ENCODE measurements around the gene PTPN6. TPM values are rescaled to one million over a fixed set of nuclear protein-coding genes. Genes with fewer than 3 reads are reported as not detected.
A peak's percentile ranks its signal among the peaks of the same experiment; 100 is the strongest.

The PTPN6 gene
- total RNA-seq, 1 experiment from 2014 or later = 0.24 TPM

DNA sequence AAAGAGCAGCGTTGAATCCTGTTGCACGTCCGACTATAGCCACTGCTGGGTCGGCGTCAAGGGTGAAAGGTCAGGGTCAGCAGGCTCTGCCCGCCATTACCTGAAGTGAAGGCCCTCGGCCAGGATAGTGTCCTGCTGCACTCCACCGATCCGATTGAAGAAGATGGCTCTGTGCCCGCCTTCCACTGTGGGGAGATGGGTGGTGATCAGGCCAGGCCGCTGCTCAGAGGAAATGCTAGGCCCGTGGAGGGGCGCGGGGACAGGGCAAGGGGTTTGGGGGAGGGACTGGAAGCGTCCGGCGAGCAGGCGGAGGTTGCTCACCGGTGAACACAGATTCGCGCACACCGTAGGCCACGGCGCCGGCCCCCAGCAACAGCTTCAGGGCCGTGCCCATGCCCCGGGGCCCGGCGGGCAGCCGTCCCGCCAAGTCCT is 19.0 kb downstream of the PTPN6 start:
- DNase-seq (ENCODE audit: low read depth) = peak; percentile 3

DNA sequence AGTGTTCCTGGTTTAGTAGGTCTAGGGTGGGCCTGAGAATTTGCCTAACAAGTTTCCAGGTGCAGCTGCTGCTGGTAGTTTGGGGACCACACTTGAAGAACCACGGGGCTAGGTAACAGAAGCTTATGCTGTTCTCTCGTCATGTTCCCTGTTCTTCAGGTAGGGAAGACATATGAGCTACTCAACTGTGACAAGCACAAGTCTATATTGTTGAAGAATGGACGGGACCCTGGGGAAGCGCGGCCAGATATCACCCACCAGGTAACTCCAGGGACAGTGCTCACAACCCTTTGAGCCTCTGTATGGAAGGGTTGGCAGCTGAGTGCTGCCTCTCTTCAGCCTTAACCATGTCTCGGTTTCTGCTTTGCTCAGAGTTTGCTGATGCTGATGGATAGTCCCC is 23.0 kb downstream of the PTPN6 start:
- no peak for DNase-seq (ENCODE audit: low read depth)

DNA sequence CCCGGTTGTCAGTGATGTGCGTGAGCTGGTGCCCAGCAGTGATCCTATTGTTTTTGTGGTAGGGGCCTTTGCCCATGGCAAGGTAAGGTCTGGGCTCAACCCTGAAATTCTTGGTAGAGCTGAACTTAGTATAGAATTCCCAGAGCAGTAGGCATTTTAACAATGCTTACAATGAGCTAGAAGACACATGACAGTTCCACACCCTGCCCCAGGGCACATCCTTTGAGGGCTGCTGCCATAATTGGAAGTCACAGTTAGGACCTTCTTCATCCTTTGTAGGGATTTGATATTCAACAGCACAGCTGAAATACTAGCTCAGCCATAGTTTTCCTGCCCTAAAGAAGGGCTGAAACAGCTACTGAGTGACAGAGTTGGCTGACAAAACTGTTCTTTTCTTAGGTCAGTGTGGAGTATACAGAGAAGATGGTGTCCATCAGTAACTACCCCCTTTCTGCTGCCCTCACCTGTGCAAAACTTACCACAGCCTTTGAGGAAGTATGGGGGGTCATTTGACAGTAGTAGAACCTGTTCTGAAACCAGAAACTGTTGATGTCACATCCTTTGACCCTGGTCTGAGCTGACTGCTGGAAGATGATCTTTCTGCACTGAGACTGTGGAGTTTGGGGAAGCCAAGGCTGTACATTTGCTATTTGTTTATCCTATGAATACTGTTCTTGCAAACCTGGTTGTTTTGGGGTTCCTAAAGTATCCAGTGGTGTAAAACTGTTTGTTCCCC is 24.3 kb downstream of the PTPN6 start:
- no peak for DNase-seq (ENCODE audit: low read depth)

DNA sequence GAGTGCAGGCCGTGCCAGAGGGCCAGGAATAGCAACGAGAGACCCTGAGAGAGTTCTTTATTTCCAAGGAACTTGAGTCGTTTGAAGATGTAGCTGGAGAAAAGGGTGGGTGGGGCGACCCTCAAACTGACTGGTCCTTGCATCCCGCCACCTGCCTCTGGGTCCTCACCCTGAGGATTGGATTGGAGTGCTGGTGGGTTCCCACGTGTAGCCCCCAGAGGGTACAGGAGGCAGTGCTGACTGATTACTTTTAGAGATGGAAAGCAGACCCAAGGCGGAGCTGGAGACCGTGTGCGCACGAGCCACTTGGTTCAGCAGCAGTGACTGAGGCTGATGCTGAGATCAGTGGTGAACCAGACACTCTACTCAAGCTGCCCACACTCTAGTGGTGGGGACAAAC is 26.5 kb downstream of the PTPN6 start:
- no peak for DNase-seq (ENCODE audit: low read depth)

DNA sequence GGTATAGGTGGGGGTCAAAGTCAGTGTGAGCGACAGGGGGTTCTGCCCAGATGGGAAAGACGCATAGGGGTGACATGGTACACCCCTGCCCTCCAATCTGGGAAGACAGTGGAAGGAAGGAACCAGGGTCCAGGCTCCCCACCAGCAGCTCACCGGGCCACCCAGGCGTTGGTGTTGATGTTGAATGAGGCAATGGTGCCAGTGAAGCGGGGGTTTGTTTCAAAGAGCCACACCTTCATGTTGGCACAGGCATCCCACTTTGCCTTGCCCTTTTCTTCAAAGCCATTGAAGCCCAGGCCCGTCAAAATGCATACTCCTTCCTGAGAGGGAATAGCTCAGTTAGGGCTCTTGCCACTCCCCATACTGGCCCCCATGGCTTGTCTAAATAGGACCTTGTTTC is 27.0 kb downstream of the PTPN6 start:
- no peak for DNase-seq (ENCODE audit: low read depth)

DNA sequence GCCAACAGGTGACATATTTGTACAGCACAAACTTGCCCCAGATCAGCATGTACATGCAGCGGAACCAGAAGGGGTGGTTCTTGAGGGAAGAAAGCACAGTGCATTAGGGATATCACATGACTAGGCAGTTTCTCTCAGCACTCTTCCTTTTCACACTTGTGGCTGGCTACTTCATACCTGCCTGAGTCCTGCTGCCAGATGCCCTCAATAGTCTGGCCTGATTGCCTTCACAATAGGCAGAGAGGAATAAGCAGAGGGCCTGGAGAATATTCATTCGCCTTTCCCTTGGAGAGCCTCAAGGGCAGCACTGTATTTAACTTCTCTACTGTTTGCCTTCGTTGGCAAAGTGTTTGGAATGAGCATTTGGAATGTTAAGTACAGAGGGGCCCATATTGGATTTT is 27.5 kb downstream of the PTPN6 start:
- no peak for DNase-seq (ENCODE audit: low read depth)

DNA sequence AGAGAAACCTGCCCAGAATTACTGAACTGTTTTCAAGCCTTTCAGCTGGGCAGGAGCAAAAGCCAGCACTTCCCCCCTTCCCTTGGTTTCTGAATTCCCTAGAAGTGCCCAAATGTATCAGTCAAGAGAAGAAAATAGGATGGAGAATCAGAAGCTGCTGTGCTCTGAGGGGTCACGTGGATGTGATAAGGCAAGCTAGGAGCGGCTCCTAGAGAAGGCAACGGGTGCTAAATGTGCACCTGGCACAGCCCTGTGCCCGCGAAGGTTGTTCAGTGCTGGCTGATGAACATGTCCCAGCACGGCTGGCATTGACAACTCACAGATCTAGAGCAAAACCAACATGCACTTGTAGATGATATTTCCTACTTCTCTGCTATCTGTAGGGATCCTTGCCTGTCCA is 27.9 kb downstream of the PTPN6 start:
- DNase-seq (ENCODE audit: low read depth) = no peak

DNA sequence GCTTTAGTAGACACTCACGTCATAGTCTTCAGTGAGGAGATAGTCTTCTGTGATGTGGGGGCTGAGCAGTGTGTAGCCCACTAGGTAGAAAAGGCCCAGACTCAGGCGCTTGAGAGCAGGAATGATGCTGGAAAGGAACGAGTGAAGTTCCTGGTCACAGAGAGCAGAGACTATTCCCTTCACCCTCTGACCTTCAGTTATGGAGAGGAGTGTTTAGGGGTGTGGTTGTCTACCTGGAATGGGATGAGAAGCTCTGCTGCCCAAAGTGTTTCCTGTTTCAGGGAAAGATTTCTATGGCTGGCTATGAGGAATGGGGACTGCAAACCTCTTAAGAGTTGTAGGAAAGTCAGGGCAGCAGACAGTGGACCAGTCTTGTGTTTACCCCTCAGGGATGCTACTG is 28.3 kb downstream of the PTPN6 start:
- no peak for DNase-seq (ENCODE audit: low read depth)

DNA sequence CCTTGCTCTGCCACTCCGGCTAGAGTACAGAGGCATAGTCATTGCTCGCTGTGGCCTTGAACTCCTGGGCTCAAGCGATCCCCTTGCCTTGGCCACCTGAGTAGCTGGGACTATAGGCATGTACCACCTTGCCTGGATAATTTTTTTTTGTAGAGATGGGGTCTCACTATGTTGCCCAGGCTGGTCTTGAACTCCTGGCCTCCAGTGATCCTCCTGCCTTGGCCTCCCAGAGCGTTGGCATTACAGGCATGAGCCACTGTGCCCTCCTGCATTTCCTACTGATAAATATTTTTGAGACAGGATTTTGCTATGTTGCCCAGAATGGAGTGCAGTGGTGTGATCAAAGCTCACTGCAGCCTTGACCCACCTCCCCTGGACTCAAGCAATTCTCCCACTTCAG is 28.9 kb downstream of the PTPN6 start:
- DNase-seq (ENCODE audit: low read depth) = no peak

DNA sequence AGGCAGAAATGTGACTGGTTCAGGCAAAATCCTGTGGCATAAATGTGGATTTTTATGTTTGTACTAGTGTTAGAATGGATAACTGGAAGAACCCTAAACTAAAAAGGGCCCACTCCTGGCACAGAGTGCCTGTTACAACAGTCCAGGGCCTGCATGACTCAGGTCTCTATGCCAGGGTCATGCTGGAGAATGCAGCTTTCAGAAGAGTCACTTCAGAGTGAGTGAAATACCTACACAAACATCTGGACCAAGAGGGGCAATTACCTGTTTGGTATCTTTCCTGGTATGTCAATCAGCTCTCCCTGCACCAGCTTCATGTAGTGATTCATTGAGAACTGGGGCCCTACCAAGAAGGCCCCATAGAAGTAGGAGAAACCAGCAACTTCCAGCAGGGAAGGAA is 29.6 kb downstream of the PTPN6 start:
- DNase-seq (ENCODE audit: low read depth) = no peak

DNA sequence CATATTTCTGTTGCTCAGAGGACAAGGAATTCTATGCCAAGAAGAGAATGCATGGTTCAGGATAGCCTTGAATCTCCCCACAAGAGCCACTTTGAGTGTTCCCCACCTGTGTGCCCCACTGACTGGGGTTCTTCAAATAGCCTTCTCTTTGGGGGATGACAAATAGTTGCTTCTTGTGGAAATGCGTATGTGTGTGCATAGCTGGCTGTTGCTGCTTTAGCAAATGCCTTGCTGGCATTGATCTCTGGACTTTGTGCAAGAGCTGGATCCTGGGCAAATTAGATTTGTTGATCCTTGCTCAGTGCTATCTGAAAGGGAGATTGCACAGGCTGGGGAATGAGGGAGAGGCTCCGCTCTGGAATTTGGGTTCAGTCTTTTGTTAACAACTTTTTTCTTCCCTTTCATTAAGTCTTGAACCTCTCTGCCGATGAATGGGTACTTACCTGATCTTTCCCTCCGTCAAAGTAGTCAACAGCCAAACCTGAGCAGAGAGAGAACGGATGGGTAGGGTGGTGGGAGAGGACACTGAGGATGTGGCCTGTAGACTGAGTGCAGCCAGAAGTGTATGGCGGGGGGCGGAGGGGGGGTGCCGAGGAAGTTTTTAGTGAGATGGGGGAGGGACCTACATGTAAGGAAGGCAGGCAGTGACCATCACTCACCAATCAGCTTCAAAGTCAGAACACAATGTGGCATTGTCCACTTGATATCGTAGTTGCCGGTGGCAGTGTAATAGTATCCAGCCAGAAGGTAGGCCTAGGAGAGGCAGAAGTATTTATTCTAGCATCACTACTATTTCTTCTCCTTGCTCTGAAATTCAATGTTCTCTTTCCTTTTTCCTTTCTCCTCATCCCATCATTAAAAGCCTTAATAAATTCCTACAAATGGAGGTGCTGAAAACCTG is 30.2 kb downstream of the PTPN6 start:
- DNase-seq (ENCODE audit: low read depth) = no peak

DNA sequence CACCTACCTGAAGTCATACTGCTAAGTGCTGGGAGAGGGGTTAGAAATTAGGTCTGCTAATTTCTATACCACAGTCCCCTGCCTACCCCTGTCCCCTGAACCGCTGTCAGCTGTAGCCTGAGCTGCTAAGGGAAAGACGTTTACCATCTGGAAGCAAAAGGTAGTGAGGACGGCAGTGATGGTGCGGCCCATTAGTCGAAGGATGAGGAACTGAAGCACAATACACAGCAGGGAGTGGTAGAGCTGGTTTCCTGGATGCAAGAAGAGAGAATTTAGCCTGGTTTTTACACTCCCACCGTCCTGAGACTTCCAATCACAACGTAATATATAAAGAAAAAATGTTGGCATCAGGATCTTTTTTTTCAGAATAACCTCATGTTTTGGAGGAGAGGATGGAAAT is 31.4 kb downstream of the PTPN6 start:
- no peak for DNase-seq (ENCODE audit: low read depth)

DNA sequence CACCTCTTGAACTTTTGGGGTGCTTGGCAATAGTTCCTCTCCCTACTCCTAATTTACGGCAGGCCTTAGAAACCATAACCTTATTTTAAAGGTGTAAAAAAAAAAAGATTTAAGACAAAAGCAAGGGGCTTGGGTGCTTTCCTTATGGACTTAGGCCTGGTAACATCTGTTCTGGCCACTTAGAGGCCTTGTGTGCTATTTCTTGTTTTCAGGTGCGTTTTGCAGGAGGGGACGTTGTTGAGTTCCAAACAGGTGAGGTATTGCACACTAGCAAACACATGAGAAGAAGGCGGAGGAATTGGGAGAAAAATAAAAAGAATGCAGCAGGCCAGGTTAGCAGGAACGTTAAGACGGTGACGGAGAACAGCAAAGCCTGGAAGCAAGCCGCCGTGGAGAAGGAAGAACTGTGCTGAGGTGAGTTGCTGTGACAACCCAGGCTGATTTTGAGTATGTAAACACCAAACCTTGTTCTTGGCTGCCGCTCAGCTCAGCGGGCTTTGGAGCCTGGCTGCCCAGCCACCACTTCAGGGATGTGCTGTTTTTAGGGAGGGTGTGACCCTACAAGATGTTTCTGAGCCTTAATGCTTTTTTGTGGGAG is 36.9 kb downstream of the PTPN6 start:
- no peak for DNase-seq (ENCODE audit: low read depth)

DNA sequence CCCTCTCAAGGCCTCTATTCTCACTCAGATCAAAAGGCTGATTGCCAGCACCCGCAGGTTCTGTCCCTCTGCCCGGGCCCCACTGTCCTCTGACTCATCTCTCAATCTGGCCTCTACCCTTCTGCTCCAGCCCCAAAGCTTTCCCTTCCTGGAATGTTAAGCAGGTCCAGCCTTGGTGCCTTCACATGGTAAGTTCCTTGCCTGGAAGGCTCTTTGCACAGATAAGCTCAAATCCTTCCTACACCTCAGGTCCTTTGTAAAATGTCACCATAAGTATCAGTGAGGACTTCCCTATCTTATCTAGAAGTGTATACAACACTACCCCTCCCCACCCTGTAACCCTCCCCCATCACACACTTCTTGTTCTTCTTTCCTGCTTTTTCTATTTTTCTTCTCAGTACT is 44.9 kb downstream of the PTPN6 start:
- peak; percentile 85 for DNase-seq (ENCODE audit: low read depth)

DNA sequence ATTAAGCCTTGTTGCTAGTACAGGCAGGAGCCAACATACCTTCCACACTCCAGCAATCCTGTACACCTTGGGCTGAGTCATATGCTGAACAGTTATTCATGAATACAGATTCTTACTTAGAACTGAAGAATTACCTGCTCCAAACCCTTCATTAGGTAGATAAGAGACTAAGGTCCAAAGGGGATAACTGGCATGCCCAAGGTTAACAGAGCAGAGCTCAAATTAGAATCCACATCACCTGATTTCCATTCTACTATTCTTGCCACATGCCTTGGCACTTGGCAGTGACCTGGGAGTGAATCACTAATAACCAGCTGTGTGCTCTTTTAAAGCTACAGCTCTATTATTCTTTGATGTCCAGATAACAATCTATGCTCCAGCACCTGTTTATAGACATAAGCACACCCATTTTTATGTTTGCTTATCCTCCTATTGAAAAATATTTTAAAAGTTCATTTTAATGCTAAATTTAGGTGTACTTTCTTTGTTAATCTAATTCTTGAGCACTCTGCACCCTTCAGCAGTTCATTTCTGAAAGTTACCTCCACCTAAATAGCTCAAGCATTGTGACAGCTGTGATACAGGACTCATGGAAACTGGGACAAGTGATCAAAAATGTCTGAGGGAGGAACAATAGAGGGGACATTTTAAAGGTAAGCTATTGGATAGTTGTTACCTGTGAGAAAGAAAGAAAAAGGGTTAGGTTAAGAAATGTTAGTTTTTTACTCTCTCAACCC is 47.7 kb downstream of the PTPN6 start:
- no peak for DNase-seq (ENCODE audit: low read depth)

DNA sequence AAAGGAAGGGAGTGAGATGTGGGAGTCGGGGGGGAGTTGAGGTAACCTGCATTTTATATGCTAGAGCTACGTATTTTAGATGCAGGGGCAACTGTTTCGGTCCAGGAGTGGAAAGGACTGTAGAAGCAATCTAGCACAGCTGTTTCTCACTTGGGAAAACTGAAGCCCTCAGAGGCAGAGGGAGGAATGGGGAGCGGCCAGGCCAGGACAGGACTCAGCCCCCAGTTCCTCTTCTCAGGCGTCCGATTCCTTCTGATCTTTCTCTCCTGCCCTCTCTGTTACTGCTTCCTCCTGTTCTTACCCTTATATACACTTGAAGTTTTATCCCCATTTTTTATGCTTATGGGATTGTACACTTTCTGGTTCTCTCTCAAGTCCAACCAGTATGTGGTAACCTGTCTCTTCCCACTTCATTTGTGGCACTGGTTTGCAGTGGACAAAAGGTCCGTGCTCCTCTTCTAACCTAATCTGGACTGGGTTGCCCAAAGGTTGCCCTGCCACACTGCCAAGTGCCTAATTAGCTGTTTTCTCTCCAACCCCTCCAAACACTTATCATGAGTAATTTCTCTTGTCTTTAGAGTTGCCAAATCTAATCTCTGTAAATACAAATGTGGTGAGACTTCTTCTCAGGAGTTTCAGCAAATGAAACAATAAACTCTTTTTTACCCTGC is 50.9 kb downstream of the PTPN6 start:
- no peak for DNase-seq (ENCODE audit: low read depth)

DNA sequence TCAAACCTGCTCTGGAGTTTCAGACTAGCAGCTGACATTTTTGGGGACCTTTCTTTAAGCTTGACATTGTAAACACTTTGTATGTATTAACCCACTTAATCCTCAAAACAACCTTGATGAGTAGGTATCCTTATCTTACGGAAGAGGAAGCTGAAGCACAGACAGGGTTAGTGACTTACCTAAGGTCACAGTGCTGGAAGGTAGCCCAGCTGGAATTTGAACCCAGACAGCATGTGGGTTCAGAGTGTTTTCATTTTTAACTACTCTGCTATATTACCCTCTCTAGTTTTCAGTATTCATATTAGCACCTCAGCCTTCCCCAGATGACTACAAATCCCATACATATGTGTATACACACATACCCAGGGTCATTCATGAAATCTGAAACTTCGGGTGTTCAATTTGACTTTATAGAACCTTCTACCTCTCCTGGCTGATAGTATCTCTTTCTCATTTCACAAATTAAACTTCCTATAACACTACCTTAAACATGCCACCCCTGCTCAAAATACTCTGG is 53.2 kb downstream of the PTPN6 start:
- no peak for DNase-seq (ENCODE audit: low read depth)

DNA sequence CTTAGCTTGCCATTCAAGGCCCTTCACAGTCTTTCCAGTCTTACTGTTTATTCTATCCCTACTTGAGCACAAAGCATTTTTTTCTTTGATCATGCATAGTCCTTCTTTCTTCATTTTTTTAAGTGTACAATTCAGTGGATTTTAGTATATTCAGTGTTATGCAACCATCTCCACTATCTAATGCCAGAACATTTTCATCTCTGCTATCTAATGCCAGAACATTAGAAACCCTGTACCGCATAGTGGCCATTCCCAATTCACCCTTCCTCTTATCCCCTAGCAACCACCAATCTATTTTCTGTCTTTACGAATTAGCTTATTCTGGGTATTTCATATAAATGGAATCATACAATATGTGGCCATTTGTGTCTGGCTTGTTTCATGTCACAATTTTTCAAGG is 53.7 kb downstream of the PTPN6 start:
- no peak for DNase-seq (ENCODE audit: low read depth)

DNA sequence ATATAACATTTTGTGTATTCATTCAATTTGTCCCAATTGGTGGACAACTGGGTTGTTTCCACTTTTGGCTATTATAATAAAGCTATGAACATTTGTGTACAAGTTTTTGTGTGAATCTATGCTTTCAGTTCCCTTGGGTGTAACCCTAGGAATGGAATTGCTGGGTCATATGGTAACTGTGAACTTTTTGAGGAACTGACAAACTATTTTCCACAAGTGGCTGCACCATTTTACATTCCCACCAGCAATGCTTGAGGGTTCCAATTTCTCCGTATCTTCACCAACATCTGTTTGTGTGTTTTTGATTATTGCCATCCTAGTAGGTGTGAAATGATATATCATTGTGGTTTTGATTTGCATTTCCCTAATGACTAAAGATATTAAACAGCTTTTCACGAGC is 54.2 kb downstream of the PTPN6 start:
- DNase-seq (ENCODE audit: low read depth) = no peak

DNA sequence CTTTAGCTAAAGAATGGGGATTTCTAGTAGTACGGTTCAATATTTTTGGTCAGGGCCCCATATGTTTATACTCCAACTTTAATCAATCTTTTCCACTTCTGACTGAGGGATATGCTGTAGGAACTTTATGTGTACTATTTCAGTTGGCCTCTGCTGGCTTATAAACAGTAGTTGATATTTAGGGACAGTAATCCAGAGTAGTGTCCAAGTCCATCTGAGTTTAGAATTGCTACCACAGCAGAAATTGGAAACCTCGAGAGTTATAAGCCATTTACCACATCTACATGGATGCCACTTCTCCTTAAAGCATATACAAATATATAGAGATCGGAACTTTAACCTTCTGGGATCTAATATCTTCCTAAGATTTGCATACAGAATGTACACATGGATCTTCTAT is 55.5 kb downstream of the PTPN6 start:
- DNase-seq (ENCODE audit: low read depth) = no peak

DNA sequence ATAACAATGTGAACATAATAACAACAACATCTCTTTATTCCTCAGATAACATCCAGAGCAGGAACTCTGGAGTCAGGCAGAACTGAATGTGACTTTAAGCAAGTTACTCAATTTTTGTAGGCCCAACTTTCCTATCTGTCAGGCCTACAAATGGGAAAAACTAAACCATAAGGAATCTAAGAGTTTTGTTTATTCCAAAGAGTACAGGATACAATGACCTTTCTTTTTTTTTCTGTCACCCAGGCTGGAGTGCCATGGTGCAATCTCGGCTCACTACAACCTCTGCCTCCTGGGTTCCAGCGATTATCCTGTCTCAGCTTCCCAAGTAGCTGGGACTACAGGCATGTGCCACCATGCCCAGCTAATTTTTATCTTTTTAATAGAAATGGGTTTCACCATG is 57.7 kb downstream of the PTPN6 start:
- DNase-seq (ENCODE audit: low read depth) = no peak

Measured in RPMI7951 (cell line).